ENCODE results near the gene TAP1. TPM values are rescaled to one million over a fixed set of nuclear protein-coding genes. Genes with fewer than 3 reads are reported as not detected.

Gene TAP1
- total RNA-seq, 4 donors from 2014 or later = 27.2 to 45.9 (median 34.4) TPM

DNA sequence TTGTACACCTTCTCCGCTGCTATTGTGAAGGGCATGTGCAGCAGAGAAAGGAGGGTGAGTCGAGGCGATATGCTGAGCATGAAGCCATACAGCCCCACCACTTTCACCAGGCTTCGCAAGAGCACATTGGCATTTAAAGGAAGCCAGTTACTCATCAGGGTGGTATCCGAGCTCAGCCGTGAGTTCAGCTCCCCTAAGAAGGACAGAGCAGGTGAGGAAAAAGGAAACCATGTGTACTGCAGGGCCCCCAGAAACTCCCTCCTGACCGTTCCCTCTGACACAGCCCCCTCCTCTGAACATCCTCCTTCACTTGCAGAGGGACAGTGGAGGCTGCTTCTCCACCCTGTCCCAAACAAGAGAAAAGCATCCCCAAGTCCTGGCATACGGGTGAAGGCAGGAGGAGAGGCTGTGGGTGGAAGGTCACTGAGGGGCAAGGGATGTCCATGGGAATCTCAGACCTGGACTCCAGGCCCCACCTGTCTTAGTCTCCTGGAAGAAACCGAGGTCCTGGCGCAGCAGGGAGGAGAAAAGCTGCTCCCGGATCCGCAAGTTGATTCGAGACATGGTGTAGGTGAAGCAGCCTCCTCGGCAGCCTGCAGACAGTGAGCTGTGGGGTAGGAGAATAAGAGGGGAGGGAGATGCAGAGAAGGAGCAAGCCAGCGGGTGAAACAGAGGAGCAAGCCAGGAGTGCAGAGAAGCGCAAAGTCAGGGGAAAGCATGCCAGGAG, 18.2 kb downstream of the TAP1 start:
- no peak overlapping the region for H3K4me3 ChIP-seq
- WGBS, 2 donors = 87 to 89% methylated on average over 16 of the region's 16 CpGs
- peaks cover 0 to 18% (median 12%) of the 10 kb centered on the region in 4 donors for H3K4me1 ChIP-seq
- TF ChIP-seq, protein P1, sequence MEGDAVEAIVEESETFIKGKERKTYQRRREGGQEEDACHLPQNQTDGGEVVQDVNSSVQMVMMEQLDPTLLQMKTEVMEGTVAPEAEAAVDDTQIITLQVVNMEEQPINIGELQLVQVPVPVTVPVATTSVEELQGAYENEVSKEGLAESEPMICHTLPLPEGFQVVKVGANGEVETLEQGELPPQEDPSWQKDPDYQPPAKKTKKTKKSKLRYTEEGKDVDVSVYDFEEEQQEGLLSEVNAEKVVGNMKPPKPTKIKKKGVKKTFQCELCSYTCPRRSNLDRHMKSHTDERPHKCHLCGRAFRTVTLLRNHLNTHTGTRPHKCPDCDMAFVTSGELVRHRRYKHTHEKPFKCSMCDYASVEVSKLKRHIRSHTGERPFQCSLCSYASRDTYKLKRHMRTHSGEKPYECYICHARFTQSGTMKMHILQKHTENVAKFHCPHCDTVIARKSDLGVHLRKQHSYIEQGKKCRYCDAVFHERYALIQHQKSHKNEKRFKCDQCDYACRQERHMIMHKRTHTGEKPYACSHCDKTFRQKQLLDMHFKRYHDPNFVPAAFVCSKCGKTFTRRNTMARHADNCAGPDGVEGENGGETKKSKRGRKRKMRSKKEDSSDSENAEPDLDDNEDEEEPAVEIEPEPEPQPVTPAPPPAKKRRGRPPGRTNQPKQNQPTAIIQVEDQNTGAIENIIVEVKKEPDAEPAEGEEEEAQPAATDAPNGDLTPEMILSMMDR (IDR thresholded peaks at IDR 0.05) = no peak
- no peak for TF ChIP-seq EP300 (IDR thresholded peaks at IDR 0.05)
- no peak for TF ChIP-seq POLR2A (IDR thresholded peaks at IDR 0.05)
- H3K36me3 ChIP-seq = peaks cover 0 to 52% (median 4%) of the 10 kb centered on the region in 3 donors
- H3K27ac ChIP-seq = no peak overlapping the region
- no peaks in the 10 kb centered on the region for H3K9me3 ChIP-seq
- H3K27me3 ChIP-seq = no peaks in the 10 kb centered on the region
- no peak for DNase-seq (ENCODE audit: low spot score in 2 of 2)

DNA sequence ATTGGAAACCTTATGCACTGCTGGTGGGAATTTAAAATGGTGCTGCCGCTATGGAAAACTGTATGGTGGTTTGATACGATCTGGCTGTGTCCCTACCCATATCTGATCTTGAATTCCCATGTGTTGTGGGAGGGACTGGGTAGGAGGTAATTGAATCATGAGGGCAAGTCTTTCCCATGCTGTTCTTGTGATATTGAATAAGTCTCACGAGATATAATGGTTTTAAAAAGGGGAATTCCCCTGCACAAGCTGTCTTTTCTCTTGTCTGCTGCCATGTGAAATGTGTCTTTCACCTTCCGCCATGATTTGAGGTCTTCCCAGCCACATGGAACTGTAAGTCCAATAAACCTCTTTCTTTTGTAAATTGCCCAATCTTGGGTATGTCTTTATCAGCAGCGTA, 19.8 kb downstream of the TAP1 start:
- WGBS, 2 donors = 87 to 90% methylated on average over 5 of the region's 5 CpGs
- Histone ChIP-seq H3K27me3 (no peaks in the 10 kb centered on the region), H3K36me3 (peaks cover 4 to 68% (median 9%) of the 10 kb centered on the region in 3 donors), H3K4me1 (peaks cover 0 to 15% (median 9%) of the 10 kb centered on the region in 4 donors), H3K27ac (no peak overlapping the region), H3K4me3 (no peak overlapping the region), H3K9me3 (no peaks in the 10 kb centered on the region)
- TF ChIP-seq EP300 (IDR thresholded peaks at IDR 0.05) (no peak), POLR2A (IDR thresholded peaks at IDR 0.05) (no peak)
- TF ChIP-seq, protein P1 (IDR thresholded peaks at IDR 0.05) = no peak
- DNase-seq (ENCODE audit: low spot score in 2 of 2) = no peak

DNA sequence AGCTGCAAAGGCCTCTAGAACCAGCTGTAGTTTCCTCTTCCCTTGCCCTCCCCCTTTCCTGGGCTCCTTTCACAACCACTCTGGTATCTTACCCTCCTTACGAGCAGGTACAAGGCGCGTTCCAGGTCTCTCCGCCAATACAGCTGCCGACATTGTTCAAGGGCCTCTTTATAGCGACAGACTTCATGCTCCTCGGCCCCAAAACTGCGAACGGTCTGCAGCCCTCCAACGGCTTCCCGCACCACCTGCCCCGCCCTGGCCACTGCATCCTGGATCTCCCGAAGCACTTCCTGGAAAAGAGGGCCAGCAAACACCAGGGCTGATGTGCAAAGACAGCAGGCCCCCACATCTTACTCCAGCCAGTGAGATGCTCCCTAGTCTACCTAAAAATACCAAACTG, 21.0 kb downstream of the TAP1 start:
- Histone ChIP-seq H3K27ac (no peak overlapping the region), H3K36me3 (peaks cover 4 to 74% (median 10%) of the 10 kb centered on the region in 3 donors), H3K9me3 (no peaks in the 10 kb centered on the region), H3K4me1 (peaks cover 0 to 11% (median 5%) of the 10 kb centered on the region in 4 donors), H3K27me3 (no peaks in the 10 kb centered on the region), H3K4me3 (no peak overlapping the region)
- 76 to 78% methylated on average over 13 of the region's 13 CpGs for WGBS, 2 donors
- TF ChIP-seq POLR2A (IDR thresholded peaks at IDR 0.05) = no peak
- TF ChIP-seq EP300 (IDR thresholded peaks at IDR 0.05) = no peak
- TF ChIP-seq, protein P1 (IDR thresholded peaks at IDR 0.05) = no peak
- no peak for DNase-seq (ENCODE audit: low spot score in 2 of 2)

DNA sequence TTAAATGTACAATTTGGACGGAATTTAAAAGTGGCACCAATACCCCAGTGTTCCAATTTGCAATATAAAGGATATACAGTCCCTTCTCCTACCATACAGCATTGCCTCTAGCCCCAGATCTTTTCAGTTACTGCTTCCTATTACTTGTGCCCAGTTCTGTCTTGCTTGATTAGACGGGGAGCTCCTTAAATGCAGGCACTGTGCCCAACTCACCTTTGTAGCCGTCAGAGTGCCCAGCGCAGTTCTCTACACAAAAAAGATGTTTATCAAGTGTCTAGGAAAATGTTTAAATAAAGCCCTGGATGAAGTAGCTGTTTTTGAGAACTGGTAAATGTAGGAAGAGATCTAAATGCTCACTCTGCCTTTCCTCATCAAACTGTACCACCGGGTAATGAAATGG, 22.6 kb downstream of the TAP1 start:
- TF ChIP-seq POLR2A (IDR thresholded peaks at IDR 0.05) = no peak
- TF ChIP-seq EP300 (IDR thresholded peaks at IDR 0.05) = no peak
- Histone ChIP-seq H3K36me3 (peaks cover 4 to 73% (median 10%) of the 10 kb centered on the region in 3 donors), H3K4me3 (no peak overlapping the region), H3K9me3 (no peaks in the 10 kb centered on the region), H3K27me3 (no peaks in the 10 kb centered on the region), H3K4me1 (peaks cover 0 to 5% (median 0%) of the 10 kb centered on the region in 4 donors), H3K27ac (no peak overlapping the region)
- 71 to 82% methylated on average over 5 of the region's 5 CpGs for WGBS, 2 donors
- DNase-seq (ENCODE audit: low spot score in 2 of 2) = no peak

DNA sequence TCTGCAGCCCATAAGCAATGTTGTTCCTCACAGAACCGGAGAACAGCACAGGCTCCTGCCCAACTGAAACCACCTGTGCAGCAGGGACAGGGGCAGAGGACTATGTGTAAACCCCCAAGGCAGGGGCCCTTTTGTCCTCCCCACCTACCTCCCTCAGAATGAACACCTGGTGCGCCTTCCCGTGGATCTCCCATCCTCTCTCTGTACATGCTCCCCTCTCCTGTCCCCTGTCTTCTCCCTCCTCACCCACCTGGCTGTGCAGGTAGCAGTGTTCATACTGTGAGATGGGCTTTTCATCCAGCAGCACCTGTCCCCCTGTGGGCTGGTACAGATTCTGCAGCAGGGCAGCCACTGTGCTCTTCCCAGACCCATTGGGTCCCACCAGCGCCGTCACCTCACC, 23.5 kb downstream of the TAP1 start:
- no peaks in the 10 kb centered on the region for H3K27me3 ChIP-seq
- 97 to 98% methylated on average over 5 of the region's 5 CpGs for WGBS, 2 donors
- H3K4me1 ChIP-seq = peaks cover 0 to 5% (median 0%) of the 10 kb centered on the region in 4 donors
- TF ChIP-seq, protein P1 (IDR thresholded peaks at IDR 0.05) = no peak
- TF ChIP-seq EP300 (IDR thresholded peaks at IDR 0.05) = no peak
- TF ChIP-seq POLR2A (IDR thresholded peaks at IDR 0.05) = no peak
- H3K4me3 ChIP-seq = no peak overlapping the region
- H3K36me3 ChIP-seq = peaks cover 4 to 64% (median 10%) of the 10 kb centered on the region in 3 donors
- H3K9me3 ChIP-seq = no peaks in the 10 kb centered on the region
- DNase-seq (ENCODE audit: low spot score in 2 of 2) = no peak
- no peak overlapping the region for H3K27ac ChIP-seq

All from tibial nerve (tissue), 4 donors.